ENCODE data around the gene BCL2L14. TPM values are rescaled to one million over a fixed set of nuclear protein-coding genes. Genes with fewer than 3 reads are reported as not detected.
"Not testable (repeated sequence)": the region's sequence is repeated elsewhere in the genome, so short reads cannot be mapped to it uniquely, and the experiment has no call there.

The BCL2L14 gene
- total RNA-seq, 1 donor from 2014 or later, result not detected

- intact Hi-C loops (cut with DNase I); ATAC-seq (ENCODE audit: poor library complexity); DNase-seq: not testable (repeated sequence)
Observed at GRCh38 chr12:12144531-12144930, 73.8 kb downstream of the BCL2L14 start.

GRCh38 chr12:12147111-12147510 lies 76.4 kb downstream of the BCL2L14 start:
- intact Hi-C loops (cut with DNase I), result no loop called here
- no peak for DNase-seq
- no peak for ATAC-seq (ENCODE audit: poor library complexity)

Small RNAs within 50 kb of the gene (microRNA-seq; reads per million reads assigned to microRNA genes)
- not detected for gene MIR1244-4

Other genes with a start within 250 kb of the BCL2L14 start
- gene LRP6, start 196.1 kb downstream of the BCL2L14 start, total RNA-seq, result 22.8 TPM